Measurements from ENCODE around the gene STAMBPL1.

DNA sequence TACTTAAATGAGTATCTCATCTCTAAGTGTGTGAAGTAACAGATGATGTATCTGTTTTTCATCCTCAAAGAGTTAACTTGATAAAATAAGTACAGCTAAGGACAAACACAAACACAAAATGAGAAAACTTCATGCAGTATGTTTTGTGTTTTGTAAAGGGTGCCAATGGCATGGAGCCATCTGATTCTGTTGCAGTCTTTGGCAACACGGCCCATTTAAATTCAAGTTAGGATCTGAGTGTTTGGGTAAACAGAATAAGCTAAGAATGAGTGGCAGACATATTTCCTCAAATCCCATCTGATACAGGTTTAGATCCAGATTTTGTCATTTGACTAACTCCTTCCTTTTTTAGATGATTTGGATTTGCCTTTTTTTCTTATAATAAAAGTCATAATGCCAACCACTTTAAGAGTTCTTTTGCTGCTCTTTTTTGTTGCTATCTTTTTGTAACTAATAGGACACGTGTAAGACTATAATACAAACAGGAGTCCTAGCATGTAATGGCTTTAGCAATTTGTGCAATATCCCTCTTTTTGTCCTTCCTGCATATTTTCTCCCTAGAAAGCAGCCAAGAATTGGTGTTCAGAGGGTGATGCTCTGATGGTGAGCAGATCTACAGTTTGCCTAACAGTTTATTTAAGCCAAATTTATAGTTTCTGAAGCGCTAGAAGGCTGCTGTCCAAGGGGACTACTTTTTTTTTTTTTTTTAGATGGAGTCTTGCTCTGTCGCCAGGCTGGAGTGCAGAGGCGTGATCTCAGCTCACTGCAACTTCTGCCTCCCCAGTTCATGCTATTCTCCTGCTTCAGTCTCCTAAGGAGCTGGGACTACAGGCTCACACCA is 91.4 kb downstream of the STAMBPL1 start:
- TF ChIP-seq, protein P1, sequence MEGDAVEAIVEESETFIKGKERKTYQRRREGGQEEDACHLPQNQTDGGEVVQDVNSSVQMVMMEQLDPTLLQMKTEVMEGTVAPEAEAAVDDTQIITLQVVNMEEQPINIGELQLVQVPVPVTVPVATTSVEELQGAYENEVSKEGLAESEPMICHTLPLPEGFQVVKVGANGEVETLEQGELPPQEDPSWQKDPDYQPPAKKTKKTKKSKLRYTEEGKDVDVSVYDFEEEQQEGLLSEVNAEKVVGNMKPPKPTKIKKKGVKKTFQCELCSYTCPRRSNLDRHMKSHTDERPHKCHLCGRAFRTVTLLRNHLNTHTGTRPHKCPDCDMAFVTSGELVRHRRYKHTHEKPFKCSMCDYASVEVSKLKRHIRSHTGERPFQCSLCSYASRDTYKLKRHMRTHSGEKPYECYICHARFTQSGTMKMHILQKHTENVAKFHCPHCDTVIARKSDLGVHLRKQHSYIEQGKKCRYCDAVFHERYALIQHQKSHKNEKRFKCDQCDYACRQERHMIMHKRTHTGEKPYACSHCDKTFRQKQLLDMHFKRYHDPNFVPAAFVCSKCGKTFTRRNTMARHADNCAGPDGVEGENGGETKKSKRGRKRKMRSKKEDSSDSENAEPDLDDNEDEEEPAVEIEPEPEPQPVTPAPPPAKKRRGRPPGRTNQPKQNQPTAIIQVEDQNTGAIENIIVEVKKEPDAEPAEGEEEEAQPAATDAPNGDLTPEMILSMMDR (conservative IDR thresholded peaks at IDR 0.05; ENCODE audit: low read length), result no peak
- no peak for TF ChIP-seq EZH2phosphoT487 (IDR thresholded peaks at IDR 0.05; ENCODE audit: borderline replicate concordance)
